Measurements from ENCODE around the gene TBX2.

TBX2 gene

DNA sequence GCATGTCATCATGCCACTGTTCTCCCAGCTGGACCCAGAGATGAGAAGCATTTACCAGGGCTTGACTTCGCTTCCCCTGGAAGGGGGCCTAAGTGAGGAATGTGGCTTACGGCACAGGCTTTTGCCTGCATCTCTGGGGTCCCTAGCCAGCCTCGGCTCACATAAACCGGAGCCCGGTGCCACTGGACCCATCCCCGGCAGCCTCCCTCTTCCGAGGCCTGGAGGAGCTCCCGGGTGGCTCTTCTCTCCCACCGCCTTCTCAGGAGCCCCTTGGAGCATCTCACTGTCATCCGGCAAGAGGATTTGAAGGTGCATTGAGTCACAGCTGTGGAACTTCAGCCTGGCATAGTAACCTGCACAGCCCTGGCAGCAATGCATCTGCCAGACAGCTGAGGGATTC, 29.9 kb upstream of the TBX2 start:
- DNase-seq: no peak

DNA sequence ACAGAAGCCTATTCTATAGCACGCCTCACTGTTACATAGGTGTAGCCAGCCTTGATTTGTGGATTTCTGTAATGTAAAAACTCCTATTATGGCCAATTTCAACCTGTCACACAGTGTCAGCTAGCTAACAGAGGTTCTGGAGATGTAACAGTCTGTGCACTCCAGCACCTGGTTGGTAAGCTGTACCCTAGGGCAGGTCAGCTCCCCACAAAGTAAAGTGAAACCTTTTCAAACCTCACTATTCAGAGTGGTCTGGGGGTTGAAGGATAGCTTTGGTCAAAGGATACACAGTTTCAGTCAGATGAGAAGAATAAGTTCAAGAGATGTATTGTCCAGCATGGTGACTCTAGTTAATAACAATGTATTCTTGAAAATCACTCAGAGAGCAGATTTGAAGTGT, 28.5 kb upstream of the TBX2 start:
- DNase-seq: no peak

DNA sequence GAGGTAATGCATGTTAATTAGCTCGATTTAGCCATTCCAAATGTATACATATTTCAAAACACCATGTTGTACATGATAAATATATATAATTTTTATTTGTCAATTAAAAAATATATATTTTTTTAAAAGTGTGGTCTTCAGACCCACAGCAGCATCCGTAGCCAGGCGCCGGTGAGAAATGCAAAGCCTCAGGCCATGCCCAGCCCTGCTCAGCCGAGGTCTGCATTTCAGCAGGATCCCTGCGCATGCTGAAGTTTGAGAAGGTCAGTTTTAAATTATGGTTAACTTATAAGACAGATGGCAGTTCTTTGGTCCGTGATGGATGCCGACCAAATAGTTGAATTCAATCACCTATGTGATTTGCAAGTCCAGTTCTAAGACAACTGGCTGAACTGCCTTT, 28.0 kb upstream of the TBX2 start:
- no peak for DNase-seq

DNA sequence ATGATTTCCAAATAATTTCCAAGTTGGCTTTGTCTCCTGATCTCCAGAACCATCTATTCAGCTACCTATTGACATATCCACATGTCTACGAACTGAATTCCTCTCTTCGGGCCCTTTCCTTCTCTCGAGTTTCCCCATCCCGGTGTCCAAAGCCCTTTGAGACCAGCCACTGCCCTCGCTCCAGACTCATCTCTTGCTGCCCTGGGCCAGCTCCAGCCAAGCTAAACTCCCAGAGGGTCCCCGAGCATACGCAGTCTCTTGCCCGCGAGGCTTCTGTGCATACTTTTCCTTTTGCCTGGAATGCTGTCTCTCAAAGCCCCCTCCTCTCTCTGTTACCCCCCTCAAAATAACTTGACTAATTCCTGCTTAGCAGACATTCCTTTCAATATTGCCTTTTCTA, 27.2 kb upstream of the TBX2 start:
- no peak for DNase-seq

DNA sequence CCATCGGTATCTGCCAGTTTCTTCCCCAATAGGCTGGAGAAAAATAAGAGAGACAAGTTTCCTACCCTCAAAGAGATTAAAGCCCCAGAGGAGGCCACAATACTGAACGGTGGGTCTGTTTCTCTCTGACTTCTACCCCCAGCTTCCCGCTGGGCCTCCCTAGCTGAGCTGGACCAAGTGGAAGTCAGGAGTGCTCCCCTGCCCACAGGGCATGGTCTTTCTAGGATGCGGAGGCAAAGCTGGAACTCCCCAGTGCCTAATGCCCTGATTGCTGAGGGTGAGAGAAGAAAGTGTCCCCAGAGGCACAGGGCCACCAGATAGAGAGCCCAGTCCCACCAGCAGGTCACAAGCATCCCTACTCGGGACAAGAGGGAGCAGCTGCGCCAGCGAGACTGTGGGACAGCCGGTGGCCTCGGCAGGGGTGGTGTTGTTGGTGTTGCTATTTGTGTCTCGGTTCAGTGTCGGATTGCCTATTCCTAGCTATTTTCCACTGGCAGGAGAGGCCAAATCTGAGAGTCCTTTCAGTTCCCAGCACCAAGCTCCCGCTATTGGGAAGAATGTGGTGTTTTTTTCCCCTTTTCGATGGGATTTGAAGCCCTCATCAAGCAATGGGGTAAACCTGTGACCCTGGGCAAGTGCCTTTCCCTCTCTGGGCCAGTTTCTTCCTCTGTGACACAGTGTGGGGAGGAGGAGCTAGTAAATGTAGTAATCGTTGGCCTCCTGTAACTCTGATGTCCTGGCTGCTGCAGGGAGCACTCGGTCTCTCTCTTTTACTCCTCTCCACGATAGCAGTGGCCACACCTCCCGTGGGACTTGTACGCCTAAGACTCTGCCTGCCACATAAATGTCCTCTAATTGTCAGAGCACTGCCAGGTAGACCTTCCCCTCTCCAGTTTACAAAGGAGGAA, 22.5 kb upstream of the TBX2 start:
- DNase-seq: no peak

DNA sequence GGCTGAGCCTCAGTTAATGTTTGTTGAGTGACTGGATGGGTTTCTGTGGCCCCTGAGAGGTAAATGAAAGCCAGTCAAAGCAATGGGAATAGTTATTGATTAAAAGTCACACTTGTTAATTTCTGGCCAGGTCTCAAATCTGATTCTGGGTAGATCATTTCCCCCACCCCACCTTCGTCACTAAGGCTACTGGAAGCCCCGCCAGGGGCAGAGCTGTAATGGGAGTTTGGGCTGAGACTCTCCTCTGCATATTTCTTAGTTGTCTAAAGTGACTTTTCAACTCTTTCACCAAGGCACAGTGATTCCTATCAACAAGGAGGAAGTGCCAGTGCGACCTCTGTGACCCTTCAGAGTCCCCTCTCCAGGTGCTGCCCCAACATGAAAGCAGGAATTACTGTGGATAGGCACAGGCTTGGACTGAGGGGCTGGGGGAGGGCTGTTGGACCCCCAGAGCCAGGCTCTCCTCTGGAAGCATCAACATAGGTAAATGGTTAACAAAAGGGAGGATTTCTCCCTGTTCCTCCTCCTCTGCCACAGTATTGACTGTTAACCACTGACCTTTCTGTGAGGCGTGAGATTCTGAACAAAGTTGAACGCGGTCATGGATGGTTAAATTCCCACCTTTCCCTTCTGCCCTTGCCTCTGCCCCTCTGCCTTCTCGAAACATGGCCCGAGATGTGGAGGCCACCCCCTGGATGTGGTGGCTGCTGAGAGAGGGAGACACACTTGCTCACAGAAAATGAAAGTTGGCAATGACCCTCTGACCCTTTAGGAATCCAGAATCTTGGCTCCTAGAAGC, 20.8 kb upstream of the TBX2 start:
- DNase-seq: no peak

- no peak for DNase-seq
These were observed 20.0 kb upstream of the TBX2 start for GRCh38 chr17:61379457-61380216.

GRCh38 chr17:61380217-61380835, 19.3 kb upstream of the TBX2 start:
- no peak for DNase-seq

GRCh38 chr17:61380836-61381525, 18.7 kb upstream of the TBX2 start:
- no peak for DNase-seq

DNA sequence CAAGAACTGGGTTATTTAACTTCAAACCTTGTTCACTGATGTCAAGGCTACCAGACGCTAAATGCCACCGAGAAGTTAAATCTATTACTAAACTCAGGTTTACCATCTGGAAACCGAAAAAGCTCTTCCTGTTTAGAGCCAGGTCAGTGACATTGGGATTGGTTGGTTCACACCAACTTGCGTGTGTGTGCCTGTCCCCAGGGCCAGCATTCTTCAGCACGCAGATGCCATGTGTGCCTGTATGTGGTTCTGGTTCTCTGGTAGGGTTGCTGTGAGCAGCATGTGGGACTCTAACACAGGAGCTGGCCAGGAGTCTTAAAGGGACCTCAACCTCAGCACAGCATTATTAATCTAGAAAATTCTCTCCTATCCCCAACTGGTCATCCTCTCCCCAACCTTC, 18.1 kb upstream of the TBX2 start:
- no peak for DNase-seq

DNA sequence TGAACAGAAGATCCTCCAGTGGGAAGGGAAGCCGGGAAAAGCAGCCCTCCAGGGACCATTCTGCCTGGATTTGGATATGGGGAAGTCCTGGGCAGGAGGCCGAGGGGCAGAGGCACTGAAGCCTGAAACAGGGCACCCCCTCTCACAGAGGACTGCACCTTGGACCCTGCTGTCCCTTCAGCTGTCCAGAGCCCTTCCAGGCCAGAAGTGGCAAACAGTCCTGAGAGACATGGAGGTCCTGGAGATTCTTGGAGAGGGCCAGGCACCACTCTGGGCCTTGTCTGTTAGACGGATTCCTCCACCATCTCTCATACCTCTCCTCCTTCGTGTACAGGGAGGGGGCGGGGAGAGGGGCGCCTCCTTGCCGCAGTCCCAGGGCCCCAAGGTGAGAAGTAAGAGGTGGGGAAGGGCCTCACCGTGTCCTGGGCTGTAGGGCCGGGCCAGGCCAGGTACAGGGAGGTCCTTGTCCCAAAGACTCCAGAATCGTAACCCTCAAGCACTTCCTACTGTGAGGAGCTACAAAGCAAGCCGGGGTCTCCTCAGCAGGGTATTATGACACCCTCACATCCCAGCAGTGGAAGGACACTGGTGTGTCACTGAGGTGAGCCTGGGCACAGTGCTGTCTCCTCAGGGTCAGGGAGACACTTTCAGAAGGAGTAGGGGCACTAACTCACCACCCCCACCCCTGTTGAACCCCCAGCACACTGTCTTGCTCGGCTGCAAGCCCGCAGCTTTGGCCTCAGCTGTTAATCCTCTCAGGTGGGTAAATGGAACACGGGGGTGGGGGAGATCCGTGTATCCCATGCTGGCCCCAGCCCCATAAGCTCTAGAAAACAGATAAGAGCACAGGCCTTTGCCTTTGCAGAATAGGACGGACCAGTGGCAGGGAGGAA, 16.6 kb upstream of the TBX2 start:
- DNase-seq: no peak

- DNase-seq: no peak
These were observed 15.9 kb upstream of the TBX2 start for GRCh38 chr17:61383689-61384201.

DNA sequence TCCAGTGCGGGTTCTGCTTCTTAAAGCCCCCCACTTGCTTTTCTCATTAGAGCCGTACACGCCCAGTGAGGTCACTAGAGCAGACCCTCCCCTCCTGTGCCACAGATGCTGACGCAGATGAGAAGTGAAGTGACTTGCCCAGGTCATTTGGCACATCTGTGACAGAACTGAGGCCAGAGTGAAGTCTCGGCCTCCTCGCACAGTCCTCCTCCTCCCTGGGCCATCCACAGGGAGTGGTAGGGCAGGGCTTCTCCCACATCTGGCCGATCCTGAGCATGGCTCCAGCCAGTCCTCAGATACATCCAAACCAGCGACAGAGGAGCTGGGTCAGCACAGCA, 15.3 kb upstream of the TBX2 start:
- no peak for DNase-seq

GRCh38 chr17:61384692-61385576, 14.7 kb upstream of the TBX2 start:
- DNase-seq: no peak

DNA sequence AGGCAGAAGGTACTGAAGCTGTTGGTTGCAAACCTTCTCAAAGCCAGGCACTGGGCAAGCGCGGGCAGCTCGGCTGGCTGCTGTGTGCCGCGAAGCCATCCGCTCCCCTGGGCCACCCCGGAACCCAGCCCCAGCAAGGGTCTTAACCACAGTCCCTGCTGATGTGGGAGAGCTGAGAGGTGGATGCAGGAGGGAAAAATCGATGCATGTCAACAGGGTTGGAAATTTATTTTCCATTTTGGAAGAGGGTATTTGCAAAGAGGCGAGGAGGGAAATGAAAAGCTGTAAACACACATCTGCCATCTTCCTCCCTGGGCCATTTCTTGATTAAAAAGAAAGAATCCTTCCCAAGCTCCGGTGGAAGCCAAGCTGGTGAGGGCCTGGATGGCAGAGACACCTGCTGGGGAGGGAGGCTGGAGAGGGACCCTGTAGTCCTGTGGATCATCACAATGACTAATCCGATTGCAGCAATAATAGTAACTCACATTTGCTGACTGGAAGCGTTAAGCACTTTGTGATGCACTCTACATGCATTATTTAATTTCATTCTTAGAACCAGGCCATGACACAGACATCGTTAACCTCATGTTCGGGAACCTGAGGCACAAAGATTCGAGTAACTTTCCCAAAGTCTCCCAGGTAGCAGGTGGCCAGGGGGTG, 13.9 kb upstream of the TBX2 start:
- DNase-seq: no peak

DNA sequence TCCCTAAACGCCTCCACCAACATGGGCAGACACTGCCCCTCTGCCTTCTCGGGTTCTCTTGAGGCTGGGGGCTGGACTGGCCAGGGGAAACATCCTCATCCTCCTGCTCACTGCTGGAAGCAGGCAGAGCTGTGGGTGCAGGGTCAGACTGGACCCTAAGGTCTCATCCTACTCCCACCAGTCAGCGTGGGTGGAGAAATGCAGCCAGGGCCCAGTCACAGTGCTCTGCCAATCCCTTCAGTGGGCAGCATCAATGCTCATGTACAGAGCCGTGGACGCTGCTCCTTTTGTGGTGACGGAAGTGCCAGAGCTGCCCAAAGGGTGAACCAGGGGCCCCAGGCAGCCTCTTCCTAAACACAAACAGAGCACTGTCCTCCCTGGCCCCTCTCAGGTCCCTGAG, 13.4 kb upstream of the TBX2 start:
- DNase-seq: no peak

GRCh38 chr17:61387011-61387410, 12.6 kb upstream of the TBX2 start:
- DNase-seq: no peak

DNA sequence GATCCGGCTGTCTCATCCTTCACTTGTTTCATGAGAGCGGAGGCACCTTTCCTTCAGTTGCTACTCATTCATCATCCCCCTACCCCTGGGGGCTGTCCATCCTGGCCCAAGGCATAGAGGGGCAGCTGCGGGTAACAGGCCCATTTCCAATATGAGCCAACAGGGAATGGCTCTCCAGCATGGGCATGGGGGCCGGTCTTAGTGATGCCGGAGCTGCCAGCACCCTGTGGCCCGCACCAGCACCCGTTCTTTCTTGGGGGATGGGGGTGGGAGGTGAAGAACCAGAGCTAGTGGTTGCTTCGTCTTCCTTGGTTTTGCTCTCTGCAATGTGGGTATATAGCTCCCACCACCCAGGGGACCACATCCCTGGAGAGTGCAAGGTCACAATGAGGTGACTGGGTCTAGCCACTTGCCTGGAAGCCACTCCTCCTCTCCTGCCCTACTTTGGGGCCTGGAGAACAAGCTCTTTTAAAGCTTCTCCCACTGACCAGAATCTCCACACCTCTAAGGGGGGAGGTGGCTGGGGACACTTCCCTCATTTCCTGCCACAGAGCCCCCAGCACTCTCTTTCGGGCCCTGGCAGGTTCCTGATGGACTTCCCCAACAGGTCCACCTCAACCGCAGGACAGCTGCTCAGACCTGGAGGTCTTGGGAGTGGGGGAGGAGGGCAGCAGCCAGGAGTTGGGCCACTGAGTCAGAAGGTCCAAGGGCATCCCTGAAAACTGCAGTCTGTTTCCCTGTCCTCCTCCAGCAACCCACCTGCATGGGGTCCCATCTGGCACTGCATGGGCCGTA, 11.9 kb upstream of the TBX2 start:
- no peak for DNase-seq

Data from stimulated activated CD4-positive, alpha-beta T cell treated with anti-CD3 and anti-CD28 coated beads, Interleukin-2, amount 100 ng/mL, for 48 hours (primary cell).